Putamen (tissue), 1 donor: ENCODE results near the gene RELT.

ENCODE experiments used
- DNase-seq: peaks from one replicate; pipeline ENCODE4 v3.0.0-alpha.2; 2016; ENCODE audit warnings: low spot score

RELT gene

GRCh38 chr11:73392108-73393010 is 16.2 kb downstream of the RELT start:
- DNase-seq = no peak

GRCh38 chr11:73393011-73393380 is 16.8 kb downstream of the RELT start:
- DNase-seq = no peak

DNA sequence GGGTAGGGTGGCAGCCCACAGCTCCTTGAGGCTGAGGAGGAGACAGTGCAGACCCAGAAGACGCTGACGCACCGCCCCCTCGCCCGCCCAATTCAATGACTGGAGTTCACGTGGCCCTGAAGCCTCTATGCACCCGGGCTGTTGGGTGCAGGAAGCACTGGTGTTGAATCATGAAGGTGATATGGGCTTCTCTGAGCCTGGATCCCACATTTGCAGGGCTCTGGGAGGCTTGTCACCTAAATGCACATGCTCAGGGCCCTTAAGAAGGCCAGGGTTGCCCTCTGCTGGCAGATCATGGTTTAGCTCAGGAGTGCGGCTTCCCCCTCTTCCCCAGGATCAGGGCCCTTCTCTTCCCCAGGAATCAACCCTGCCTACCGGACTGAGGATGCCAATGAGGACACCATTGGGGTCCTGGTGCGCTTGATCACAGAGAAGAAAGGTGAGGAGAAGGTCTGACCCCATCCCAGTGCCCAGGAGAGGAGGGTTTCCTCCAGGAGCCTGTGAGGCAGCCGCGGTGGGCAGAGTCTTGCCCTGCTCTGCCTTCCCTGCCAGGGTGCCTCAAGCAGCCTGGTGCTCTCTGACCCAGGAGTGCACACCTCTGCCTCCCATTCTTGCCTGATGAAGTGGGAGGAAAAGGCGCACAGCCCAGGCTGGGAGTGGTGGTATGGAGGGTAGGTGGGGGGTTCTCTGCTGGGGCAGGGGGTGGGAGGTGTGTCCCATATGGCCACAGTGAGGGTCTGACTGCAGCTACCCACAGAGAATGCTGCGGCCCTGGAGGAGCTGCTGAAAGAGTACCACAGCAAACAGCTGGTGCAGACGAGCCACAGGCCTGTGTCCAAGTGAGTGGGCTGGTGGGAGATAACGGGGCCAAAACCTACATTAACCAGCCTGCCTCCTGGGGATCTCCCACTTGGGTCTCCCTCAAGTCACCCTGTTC is 17.5 kb downstream of the RELT start:
- peak; percentile 76 for DNase-seq

DNA sequence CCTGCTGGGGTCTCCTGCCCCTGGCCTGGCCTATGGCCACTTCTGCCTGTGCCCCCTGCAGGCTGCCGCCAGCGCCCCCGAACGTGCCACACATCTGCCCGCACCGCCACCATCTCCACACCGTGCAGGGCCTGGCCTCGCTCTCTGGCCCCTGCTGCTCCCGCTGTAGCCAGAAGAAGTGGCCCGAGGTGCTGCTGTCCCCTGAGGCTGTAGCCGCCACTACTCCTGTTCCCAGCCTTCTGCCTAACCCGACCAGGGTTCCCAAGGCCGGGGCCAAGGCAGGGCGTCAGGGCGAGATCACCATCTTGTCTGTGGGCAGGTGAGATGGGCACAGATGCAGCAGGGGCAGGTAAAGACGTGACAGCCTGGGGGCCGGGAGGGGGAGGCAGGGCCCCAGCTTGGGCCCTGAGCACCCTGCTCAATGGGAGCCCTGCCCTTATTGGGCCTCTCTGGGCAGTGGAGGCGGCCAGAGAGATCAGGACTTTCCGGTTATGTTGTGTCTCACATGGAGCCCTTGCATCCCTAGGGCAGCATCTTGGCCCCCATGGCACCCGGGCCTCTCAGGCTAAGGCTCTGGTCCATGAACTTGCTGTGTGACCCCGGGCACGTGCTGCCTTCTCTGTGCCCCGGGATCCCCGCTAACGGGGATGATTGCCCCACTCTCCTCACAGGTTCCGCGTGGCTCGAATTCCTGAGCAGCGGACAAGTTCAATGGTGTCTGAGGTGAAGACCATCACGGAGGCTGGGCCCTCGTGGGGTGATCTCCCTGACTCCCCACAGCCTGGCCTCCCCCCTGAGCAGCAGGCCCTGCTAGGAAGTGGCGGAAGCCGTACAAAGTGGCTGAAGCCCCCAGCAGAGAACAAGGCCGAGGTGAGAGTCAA is 18.5 kb downstream of the RELT start:
- DNase-seq = no peak

GRCh38 chr11:73395297-73396208 is 19.4 kb downstream of the RELT start:
- DNase-seq = no peak

- no peak for DNase-seq
These were observed 20.2 kb downstream of the RELT start for GRCh38 chr11:73396251-73396930.

DNA sequence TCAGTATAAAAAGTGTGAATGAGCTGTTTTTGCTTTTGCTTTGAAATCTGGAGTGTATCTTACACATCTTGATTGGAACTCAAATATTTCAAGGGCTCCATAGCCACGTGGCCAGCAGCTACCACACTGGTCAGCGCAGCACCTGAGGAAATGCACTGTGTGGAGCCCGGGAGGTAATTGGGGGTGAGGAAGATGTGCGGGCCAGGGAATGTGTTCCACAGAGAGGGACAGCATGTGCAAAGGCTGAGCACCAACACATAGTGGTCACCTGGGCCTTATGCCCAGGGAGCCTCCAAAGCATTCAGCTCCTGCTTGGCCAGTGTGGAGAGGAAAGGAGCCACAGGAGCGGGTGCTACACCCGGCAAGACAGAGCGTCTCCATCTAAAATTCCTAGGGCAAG is 20.8 kb downstream of the RELT start:
- DNase-seq = no peak

GRCh38 chr11:73397468-73398131 is 21.4 kb downstream of the RELT start:
- DNase-seq = no peak

GRCh38 chr11:73398132-73398526 is 21.9 kb downstream of the RELT start:
- DNase-seq = no peak

DNA sequence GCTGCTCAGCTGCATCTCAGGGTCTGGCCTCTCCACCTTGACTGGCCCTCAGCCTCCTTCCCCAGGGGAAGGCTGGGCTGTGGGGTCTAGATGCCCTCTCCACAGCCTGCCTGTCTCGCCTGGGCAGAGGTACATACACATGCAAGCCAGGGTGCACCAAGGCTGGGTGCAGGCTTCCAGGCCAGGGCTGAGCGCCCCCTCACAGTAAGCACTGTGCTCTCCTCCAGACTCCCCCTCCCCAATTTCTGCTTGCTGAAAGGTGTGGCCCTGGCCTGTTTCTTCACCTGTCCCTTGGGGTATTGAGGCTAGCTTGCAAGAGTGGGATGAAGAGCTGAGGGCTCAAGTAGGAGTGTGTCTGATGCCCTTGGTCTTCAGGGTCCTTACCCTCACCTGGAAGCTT is 22.5 kb downstream of the RELT start:
- DNase-seq = no peak

DNA sequence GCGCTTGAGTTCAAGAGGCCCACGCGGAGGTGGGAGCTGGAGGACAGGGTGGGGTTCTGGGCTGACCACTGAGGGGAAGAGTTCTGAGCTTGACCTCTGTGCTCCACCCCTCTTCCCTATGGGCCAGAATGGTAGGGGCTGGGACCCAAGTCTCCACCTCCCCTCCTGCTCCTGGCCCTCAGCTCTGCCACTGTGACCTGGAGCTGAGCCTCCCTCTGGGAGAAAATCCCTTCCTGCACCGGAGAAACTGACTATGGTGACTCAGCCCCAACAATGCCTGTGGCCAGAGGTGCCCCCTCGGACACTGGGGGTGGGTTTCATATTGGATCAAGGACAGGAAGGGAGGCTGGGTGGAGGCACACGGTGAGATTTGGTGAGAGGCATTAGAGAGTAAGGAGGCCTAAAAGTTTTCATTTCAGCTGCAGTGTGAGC is 23.0 kb downstream of the RELT start:
- DNase-seq = no peak

DNA sequence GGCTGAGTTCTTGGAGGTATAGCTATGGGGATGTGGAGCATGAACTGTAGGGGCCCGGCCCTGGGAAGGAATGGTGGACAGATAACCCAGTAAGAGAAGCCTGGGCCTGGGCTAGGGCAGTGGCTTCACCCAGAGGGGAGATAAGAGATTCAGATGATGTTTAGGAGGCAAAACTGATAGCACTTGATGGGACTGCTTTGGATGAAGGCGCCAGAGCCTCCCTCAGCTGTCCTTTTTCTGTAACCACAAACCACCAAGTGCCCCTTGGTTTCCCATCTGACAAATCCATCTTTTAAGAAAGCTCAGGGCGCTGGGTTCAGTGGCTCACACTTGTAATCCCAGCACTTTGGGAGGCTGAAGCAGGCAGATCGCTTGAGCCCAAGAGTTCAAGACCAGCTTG is 23.4 kb downstream of the RELT start:
- DNase-seq = no peak

- DNase-seq = no peak
These were observed 24.1 kb downstream of the RELT start for GRCh38 chr11:73400293-73400692.

DNA sequence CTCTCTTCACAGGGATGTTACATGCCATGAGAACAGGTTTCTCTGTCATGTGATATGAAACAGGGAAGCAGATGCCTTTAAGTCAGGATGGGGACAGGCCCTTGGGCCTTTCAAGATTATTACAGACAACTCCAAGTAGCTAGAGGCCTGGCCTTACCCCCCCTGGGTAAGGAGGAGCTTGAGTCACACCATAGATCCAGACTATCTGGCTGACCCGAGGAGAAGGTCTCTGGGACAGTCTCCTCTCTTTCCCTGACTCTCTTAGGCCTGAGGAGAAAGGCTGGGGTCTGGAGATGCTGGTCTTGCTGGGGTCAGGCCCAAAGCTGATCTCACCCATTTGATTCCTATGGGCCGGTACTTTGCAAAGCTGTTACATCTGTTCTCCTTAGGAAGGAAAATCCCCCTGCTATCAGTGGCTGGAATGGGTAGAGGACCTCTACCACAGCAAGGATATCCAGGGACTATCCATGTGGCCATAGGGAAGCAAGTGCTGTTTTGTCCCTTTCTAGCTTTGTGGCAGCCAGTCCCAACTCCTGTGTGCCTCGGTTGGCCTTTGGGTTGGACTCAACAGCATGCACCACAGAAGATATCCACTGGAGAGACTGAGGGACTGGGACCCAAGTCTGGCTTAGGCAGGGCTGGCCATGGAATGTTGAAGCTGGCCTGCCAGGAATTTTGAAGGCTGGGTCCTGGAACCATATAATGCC is 25.2 kb downstream of the RELT start:
- DNase-seq = no peak

GRCh38 chr11:73401924-73402833 is 26.0 kb downstream of the RELT start:
- no peak for DNase-seq

DNA sequence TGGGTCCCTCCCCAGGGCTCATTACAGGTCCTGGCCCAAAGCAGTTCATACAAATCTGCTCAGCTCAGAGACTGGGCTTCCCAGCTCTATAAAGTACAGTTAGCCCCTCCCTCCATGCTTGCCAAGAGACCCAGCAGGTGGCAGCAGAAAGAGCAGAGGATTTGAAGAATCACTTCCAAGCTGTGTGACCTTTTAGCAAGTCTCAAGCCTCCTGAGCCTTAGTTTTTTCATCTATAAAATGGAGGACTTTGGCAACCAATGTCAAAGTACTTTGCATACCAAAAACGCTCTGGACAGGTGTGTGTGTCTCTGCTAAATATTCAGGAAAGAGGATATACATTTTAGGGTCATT is 26.6 kb downstream of the RELT start:
- DNase-seq = no peak

GRCh38 chr11:73403541-73403940 is 27.3 kb downstream of the RELT start:
- DNase-seq = no peak

DNA sequence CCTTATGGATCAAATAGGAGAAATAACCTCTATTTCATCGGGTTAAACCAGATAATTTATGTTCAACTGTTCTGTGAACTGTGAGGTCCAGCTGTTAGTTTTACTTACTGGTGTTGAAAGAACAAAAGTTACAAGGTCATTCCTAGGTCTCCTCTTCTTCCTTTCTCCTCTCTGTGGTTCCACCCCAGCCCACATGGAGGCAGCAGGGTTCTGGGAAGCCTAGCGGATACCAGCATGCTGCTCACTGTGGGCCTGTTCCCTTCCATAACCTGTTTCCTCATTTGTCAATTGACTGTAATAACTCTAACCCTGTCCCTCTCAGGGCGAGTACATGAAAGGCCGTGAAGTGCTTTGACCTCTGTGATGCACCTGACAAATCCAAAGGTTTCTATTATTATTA is 27.8 kb downstream of the RELT start:
- DNase-seq = no peak
